Medulla oblongata (tissue), 1 donor: Measurements from ENCODE around the gene RPS14.

Source experiments
- DNase-seq: peaks from one replicate; pipeline ENCODE4 v3.0.0-alpha.2; 2015; ENCODE audit errors: extremely low spot score

The RPS14 gene

DNA sequence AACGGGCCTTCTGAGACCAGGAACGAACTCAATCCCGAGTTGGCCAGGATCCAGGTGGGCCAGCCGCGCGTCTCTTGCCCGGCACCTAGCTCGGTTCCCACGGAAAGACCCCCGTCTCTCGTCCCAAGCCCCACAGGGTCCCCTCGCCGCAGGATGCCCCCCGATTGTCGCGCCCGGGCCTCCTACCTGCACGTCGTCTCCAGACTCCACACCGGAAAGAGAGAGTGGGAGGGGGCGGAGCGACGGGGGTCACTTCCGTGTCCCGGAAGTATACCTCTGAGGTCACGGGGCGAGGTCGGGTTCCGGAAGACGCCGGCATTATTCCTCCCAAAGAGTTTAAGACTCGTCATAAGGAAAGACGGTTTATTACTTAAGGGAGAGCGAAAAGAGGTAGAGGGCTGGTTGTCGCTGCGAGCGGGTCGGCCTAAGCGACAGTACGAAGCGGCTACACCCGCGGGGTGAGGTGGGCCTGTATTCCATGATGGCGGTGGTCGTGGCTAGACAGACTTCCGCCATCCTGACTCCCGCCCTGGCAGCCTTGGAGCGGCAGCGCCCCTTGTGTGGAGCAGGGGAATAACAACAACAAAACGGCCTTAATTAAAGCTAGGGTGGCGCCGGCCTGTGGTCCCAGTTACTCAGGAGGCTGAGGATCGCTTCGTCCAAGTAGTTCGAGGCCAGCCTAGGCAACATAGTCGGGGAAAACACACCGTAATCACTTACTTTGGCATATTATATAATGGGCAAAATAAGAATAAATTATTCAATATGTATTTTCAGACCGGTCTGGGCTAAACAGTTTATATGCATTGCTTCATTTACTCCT is at the start of gene RPS14:
Gene RPS14 (minus strand): TSS at position 223 of the 823 bp plus-strand sequence. CDS start 2,006 bp downstream, outside the sequence.
- DNase-seq = peak; percentile 94

DNA sequence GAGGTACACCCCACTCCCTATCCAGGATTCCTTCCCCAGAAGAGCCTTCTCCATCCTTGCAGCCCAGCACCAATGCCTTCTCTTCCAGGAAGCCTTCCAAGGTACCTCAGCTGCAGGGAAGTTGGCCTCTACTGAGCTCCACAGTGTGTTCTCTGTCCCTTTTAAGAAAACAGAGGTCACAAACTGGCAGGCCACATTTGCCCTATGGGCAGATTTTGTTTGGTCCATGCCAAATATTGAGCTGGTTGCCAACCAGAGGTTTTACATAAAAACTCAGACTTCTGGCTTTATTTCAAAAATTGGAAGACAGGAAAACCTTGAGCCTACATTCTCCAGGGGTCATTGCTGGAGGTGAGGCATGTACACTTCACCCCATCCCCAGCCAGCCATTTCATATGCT is 49.4 kb upstream of the RPS14 start:
- no peak for DNase-seq

DNA sequence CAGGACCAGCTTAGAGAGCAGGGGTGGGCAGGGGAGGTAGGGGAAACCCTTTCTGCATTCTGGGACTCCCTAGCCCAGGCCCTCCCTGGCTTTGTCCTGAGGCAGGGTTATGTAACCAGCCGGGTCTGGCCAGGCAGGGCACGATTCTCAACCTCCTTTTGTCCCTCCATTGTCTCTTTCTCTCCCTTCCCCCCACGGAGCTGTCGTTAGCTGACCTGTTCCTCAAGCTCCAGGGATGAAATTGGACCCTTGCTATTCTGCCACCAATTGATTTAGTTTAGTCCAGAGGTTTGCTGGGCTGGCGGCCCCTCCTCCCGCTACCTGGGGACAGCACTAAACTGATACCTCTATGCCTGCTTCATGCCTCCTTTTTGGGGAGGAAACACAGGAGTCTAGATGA is 49.0 kb upstream of the RPS14 start:
- no peak for DNase-seq

DNA sequence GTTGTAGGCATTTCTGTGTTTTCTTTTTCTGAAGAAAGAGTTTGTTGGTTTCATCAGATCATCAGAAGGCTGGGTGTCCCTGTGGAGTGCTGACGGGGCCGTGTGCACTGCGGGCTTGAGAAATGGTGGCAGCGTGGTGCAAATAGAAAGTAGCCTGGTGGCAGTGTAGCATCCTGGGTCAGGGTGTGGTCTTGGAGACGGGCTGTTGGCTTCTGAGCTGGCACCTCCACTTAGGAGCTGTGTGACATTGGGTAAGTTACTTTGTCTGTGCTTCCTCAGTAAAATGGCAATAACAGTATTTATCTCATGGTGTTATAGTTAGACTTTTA is 48.4 kb upstream of the RPS14 start:
- no peak for DNase-seq

DNA sequence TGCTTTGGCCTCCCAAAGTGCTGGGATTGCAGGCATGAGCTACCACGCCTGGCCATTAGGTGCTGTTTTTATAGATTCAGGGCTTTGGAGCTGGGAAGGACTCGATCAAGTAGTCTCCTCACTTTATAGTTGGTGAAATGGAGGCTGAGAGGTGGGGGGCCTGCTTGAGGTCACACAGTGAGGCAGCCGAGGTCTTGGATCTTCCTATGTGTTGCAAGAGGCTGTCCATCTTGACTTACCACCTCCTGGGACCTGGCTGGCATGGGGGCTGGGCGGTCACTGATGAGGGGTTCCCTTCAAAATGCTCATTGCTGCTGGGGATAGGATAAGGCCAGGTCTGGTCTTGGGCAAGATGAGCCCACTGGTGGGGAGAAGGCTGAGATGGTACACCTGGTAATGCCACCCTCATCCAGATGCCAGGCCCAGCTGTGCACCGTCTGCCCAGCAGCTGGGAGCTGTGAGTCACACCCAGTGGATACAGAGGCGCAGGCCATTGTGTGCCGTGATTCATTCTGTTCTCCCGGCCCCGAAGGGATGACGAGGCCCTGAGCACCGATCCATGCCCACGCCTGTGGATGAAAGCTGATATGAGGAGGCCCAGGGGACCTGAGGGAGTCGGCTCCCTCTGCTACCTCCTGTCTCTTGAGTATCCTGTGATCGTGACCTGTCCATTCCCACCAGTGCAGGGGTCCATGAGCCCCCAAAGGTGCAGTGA is 47.9 kb upstream of the RPS14 start:
- DNase-seq = peak; percentile 77

DNA sequence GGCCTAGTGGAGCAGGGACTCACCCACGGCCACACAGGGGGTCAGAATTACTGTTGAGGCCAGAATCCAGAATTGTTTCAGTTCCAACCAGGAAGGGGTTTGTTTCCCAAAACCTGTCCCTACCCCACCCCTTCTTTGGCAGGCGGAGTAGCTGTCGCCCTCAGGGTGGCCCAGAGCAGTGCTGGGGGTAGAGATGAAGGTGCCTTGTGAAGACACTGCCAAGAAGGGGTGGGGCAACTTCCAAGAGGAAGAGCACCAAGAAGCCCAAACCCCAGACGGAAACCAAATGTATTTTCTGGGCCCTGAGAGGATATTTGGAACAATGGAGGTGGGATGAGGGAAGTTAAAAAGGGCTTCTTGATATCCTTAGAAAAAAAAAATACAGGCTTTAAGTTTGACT is 47.0 kb upstream of the RPS14 start:
- no peak for DNase-seq

DNA sequence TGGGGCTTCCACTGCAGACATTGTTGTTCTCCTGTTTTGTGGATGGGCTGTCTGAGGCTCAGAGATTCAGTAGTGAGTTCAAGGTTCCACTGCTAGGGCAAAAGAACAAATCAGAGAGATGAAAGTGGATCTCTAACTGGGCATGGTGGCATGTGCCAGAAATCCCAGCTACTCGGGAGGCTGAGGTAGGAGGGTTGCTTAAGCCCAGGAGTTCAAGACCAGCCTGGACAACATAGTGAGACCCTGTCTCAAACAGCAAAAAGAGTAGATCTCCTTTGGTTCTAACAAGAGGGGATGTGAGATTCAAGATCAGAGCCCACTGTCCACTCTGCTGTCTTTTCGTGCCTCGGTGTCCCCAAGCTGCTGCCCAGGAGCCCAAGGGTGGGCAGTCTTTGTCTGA is 46.6 kb upstream of the RPS14 start:
- DNase-seq = no peak

DNA sequence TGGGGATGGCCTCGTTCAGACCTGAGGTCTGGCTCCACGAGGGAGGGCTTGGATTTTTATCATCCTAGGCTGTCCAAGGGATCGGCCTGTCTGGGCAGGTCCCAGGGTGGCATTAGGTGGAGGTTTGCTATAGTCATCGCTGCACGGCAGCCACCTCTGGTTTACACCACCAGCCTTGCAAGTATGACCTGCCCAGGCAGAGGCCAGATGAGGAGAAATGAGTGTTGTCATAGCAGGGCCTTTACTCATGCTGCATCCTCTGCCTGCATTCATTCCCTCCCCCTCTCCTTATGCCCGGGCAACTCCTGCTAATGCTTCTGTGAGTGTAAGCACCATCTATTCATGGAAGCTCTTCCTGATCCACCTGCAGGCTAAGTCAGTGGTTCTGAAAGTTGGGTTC is 43.1 kb upstream of the RPS14 start:
- DNase-seq = no peak

DNA sequence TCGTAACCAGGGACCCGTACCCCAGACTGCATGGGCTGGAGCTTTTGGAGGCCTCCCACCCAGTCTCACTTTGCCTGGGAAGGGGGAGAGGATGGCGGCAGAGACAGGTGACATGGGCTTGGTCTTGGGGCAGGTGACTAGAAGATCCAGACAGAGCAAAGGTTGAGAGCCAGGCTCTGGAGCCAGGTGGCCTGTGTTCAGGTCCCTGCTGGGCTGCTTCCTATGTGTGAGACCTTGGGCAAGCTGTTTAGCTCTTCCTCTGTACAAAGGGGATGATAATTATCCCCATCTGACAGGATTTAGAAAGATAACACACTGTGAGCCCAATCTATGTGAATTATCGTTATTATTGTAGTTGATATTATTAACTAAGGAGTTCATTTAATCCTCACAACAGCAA is 42.3 kb upstream of the RPS14 start:
- no peak for DNase-seq

DNA sequence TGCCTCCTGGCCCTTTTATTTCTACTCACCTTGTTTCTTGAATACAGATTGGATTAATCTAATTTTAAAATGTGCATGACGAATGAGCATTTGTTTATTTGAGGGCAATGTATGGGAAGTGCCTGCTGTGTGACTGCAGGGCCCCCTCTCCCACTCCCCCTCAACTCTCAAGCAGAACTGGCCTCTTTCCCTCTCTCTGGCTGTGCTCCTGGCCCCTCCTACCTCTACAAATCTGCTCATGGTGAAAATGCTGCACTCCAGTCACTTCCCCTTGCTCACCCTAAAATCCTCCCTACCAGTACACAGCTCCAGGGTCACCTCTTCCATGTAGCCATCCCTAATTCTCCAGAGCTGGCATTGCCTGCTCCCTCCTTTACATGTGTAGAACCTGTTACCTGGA is 41.2 kb upstream of the RPS14 start:
- DNase-seq = no peak

DNA sequence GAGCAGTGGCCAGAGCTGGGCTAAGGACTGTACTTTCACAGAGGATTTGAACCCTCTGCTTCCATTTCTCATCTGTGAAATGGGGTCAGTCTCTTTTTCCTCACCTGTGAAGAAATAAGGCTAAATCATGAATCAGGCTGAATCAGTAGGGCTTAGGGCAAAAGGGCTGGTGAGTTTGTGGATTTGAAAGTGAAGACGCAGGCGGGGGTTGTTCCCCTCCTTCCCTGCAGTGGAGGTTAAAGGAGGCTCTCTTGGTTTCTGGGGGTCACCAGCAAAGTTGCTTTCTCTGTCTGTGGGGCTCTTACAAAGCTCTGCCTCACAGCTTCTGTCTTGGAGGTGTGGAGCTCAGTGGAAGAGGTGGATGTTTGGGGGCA is 40.7 kb upstream of the RPS14 start:
- DNase-seq = no peak

DNA sequence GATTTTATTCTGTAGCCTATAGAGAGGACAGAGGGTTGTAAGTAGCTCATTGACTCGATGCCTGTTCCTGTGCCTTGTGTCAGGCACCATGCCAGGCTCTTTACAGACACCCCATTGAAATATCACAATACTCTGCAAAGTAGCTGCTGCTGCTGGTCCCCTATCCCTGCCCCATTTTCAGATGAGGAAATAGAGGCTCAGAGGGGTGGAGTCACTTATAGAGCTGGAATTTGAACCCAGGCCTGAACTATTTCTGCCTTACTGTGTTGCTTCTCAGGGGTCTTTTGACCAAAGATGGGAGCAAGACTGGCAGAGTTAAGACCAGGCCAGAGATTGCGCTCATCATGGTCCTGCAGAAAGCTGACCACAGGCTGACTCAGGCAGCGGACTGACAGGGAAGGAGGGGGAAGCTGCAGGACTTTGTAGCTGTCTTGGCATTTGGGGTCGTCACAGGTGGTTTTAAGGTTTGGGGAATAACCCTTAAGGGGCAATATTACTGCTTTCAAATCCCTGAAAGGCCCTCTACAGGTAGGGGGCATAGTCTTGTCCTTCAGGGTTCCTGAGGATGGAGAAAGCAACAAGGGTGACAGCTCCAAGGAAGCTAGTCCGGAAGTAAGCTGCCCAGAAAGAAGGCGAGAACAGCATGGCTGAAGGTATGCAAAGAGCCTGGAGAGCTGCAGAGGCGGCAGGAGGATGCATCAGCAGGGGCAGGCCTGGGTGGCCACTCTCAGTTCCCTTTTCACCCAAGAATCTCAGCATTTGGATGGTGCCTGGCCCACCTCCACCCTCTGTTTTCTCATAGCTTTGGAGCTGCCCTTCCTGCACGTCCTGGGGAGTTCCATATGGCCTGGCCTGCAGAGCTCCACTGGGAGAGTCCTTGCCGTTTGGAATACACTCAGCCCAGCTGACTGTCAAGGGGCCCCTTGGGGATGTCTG is 40.1 kb upstream of the RPS14 start:
- DNase-seq = peak; percentile 86

DNA sequence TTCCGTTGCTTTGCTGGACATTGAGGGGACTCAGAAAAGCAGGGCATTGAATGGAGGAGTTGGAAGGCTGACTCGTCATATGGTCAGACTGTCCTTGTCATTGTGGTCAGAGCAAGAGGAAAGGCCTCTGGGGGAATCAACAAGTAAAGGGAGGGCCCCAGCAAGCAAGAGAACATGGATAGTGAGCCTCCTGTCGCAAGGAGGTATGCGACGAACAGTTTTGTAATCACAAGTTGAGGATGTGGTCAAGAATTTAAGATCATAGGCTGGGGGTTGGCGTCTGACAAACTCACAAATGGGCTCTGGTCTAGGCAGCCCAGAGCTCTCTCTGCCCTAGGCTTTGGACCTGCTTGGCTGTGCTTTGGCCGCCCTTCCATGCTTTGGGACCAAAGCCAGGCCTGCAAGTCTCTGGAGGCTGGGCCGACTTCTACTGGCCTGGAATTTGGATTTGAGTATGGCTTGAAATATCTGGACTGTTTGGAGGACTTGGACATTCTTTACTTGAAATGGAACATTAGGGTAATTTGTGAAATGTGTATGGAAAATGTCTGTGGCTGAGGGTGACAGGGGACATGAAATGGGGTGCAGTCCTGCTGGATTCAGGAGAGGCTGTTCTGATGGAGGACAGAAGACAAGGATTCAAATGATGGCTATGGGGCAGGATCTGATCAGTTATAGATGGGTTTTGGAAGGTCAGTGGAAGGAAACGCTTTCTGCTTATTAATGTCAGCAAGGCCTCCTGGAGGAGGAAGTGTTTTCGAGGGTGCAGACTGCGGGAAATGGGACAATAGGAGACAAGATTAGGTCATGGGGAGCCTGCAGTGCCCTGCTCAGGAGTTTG is 39.2 kb upstream of the RPS14 start:
- DNase-seq = peak; percentile 81

DNA sequence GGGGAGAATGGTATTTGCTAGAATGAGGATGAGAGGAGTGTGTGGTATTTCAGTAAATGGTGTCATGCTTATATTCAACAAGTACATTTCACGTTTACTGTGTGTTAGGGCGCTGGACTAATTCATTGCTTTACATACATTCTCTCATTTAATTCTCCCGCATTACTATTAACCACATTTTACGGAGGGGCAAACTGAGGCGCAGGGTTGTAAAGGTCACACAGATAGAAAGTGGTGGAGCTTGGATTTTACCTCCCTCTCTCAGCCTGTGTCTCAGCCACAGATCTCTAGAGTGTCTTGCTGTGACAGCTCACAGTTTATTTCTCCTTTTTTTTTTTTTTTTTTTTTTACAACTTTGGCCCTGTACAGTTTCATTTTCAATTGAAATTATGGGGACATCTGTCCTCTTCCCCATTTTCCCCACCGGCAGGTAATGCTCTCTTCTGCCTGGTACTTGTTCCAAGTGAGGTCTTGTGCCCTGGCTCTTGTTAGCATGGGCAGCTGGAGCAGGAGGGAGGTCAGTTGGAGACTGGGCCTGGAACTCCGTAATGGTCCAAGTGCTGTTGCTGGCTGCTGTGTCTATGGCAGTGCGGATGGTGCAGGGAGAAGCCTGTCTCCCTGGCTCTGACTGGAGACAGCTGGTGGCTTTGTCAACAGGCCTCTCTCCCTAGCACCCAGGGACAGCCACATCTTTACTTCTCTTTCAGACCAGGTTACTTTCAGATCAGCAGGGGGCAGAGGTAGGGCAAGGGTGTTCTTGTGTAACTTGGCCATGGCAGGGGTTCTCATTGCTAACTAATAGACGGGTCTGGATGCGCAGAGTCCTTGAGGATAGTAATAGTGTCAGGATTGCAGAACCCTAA is 37.9 kb upstream of the RPS14 start:
- DNase-seq = peak; percentile 87

DNA sequence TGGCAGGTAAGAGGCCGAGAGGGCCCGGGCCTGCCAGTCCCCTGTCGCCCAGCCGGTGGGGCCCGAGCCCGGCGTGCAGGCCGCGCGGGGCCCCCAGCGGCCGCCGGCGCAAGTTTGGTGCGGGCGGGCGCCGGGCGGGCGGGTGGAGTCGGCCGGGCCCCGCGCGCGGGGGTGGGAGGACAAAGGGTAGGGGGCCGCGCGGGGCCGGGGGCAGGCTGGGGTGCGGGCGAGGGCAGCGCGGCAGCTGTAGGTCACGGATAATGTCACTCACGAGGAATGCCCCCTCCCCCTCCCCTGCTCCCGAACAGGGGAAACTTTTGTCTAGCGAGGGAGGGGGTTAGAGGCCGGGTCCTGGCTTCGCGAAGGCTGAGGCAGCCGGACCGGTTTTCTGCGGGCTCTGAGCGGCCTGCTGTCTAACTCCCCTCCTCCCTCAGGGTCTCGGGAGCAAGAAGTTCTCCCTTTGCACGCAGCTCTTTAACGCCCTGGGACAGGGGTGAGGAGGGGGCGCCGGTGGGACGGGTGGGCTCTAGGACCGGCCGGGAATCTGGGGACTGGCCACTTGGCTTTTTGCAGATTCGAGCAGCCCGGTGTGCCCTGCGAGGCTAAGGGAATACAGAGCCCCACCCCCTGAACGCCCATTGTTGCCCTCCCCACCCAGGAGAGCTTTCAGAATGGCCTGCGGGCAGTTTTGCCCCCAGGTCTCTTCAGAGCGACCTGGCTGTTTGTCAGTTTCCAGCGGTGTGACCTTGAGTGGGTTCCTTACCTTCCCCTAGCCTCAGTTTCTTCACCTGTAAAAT is 37.1 kb upstream of the RPS14 start:
- peak; percentile 63 for DNase-seq

DNA sequence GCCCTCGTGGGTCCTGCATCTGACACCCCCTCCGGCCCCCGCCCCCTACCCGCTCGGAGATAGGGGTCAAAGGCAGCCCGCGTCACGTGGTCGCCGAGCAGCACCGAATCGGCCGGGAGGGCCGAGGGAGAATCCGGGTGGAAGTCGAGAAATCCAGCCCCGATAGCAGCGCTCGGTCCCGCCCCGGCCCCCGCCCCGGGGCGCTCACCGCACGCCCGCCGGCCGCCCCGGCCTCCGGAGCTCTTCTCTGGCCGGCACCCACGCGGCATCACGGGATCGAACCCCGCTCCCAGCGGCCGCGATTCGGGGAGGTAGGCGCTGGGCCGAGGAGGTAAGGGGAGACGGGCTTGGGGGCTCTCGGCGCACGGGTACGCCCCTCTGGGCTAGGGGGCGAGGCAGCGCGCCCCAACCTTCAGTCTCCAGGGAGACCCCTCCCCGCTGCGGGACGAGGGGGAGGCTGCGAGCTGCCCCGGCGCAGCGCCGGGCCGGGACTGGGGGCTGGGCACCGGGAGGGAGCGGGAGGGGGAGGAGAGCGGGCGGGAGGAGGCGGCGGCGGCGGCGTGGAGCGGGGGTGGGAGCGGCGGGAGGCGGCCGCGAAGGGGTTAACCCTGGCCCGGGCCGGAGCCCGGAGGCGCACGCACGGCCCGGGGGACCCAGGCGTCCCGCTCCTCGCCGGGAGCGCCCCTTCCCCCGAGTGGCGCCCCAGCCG is 36.3 kb upstream of the RPS14 start:
- peak; percentile 34 for DNase-seq

DNA sequence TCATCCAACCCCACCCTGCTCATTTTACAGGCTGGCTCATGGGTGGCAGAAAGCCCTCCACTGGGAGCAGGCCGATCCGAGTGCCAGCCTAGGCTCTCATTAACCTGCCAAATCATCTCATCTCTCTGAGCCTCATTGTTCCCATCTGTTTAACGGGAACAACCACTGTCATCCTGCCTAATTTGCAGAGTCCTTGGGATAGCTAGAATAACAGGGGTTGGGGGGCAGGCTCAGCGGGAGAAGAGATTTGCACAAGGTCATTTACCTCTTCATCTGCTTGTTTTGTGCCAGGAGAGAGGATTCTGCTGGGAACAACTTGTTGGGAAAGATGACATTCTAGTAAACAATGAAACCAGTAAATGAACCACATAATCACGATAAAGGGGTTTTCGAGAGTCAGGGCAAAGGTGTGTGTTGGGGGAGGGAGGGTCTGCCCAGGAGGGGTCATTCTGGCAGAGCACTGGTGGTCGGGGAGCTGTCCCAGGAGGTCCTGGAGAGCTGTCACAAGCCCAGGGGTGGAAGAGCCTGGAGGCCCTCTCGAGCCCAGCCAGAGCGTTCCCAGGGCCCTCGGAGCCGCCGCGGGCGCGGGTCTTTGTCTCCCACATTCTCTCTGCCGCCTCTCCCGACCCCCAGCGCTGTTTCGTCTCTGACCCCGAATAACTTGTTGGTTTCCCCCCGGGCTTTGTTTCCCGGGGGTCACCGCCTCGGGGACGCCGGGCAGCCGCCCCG is 35.6 kb upstream of the RPS14 start:
- DNase-seq = no peak

DNA sequence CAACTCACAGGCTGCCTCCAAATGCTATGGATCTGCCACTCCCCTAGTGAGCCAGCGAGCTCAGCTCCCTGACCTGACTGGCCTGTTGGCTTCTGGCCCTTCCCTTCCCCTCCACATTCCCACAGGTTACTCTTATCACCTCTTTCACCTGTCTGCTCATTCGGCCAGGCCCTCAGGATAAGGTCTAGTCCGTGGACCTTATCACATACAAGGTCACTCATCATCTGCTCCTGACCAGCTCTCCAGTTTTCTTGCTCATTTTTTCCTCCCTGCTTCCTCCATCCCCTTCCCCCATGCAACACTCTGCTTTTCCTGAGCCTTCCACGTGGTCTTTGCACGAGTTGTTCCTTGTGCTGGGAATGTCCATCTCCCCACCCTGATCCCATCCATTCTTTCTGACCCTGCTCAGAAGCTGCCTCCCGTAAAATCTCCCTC is 32.5 kb upstream of the RPS14 start:
- DNase-seq = no peak

DNA sequence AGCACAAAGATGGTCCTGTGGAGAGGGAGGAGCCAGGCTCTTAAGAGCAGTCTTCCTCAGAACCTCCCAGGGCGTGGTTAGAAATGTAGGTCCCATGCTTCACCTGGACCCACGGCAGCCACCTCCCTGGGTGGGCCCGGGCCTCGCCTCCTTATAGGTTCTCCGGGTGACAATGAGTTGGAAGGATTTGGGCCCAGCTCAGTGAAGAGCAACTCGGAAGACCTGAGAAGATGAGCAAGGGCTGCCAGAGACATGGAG is 32.1 kb upstream of the RPS14 start:
- no peak for DNase-seq
